Caco-2 (cell line): Measurements from ENCODE around the gene KIRREL3. TPM values are rescaled to one million over a fixed set of nuclear protein-coding genes. Genes with fewer than 3 reads are reported as not detected.

ENCODE experiments used
- BruUV-seq: library from RNA; stranded (reverse); fragments of 400-500 nt; replicated peaks from 2 replicates; lab custom pipeline; 2021; lab: Mats Ljungman, UMichigan
- CTCF ChIA-PET: fragments of 300-600 bp; sonication (Branson Sonifier 250); formaldehyde crosslinking; loops from one replicate; lab custom pipeline; 2022; ENCODE audit warnings: antibody characterized with exemption; lab: Charles Lee
- POLR2A ChIA-PET: fragments of 300-600 bp; sonication (Branson Sonifier 250); formaldehyde crosslinking; loops from one replicate; lab custom pipeline; 2022; ENCODE audit warnings: antibody characterized with exemption; lab: Charles Lee
- DNase-seq, 2 experiments: peaks; one replicate each; pipeline versions ENCODE4 v3.0.0 to v3.0.0-alpha.2; 2020 to 2022
- H3K27me3 ChIP-seq: replicated peaks from 2 replicates; pipeline ENCODE4 v1.6.0; 2011; ENCODE audit warnings: low read length; ENCODE audit not compliant: control insufficient read depth, insufficient read depth
- H3K36me3 ChIP-seq: 2 replicates; pipeline ENCODE4 v1.5.1; 2011; ENCODE audit warnings: low read length; ENCODE audit not compliant: control insufficient read depth, insufficient read depth
- H3K4me1 ChIP-seq: fragments of 250-450 bp; sonication (Bioruptor Pico); 2 replicates; pipeline ENCODE4 v1.5.1; 2020; ENCODE audit warnings: mild to moderate bottlenecking
- H3K4me3 ChIP-seq: 2 replicates; pipeline ENCODE4 v1.5.1; 2011; ENCODE audit warnings: low read depth, mild to moderate bottlenecking, control low read depth, low read length
- H3K9me3 ChIP-seq: fragments of 250-450 bp; sonication (Bioruptor Pico); 2 replicates; pipeline ENCODE4 v1.5.1; 2020; ENCODE audit warnings: mild to moderate bottlenecking, moderate library complexity
- H3K27ac Mint-ChIP-seq: one replicate; pipeline ENCODE4 v1.8.0; 2022; ENCODE audit warnings: mixed read lengths; ENCODE audit not compliant: unreplicated experiment
- H3K27me3 Mint-ChIP-seq: one replicate; pipeline ENCODE4 v1.8.0; 2022; ENCODE audit warnings: mixed read lengths; ENCODE audit not compliant: insufficient read depth, unreplicated experiment
- H3K36me3 Mint-ChIP-seq: one replicate; pipeline ENCODE4 v1.8.0; 2022; ENCODE audit warnings: mild to moderate bottlenecking, mixed read lengths; ENCODE audit not compliant: insufficient read depth, unreplicated experiment
- H3K4me1 Mint-ChIP-seq: one replicate; pipeline ENCODE4 v1.8.0; 2022; ENCODE audit warnings: low read depth, mixed read lengths; ENCODE audit not compliant: unreplicated experiment
- H3K4me3 Mint-ChIP-seq: one replicate; pipeline ENCODE4 v1.8.0; 2022; ENCODE audit warnings: mild to moderate bottlenecking, moderate library complexity, mixed read lengths; ENCODE audit not compliant: unreplicated experiment
- H3K9me3 Mint-ChIP-seq: one replicate; pipeline ENCODE4 v1.8.0; 2022; ENCODE audit warnings: mixed read lengths; ENCODE audit not compliant: unreplicated experiment
- CTCF ChIP-seq, 2 experiments: fragments of 200-600 bp in 1 of 2; IDR thresholded peaks; 1 replicate in 1 of 2; 2 replicates in 1 of 2; pipeline versions ENCODE4 v1.5.1 to v1.8.0; 2011 to 2022; ENCODE audit warnings: antibody characterized with exemption in 1 of 2, control low read depth in 1 of 2, inconsistent platforms in 1 of 2, low read depth in 1 of 2, low read length in 1 of 2, mild to moderate bottlenecking in 1 of 2, moderate library complexity in 1 of 2; ENCODE audit not compliant: insufficient read depth in 1 of 2, severe bottlenecking in 1 of 2, unreplicated experiment in 1 of 2
- intact Hi-C: fragments of 100-400 bp; cut with micrococcal nuclease; formaldehyde crosslinking; loops from one replicate; pipeline ENCODE4 v1.10.0; 2022; ENCODE audit not compliant: unreplicated experiment
- total RNA-seq: library from RNA; stranded (reverse); gene quantifications from 2 replicates; pipeline ENCODE4 v1.2.3, GENCODE V29; 2022

Gene KIRREL3
- total RNA-seq, 1 experiment from 2014 or later: not detected

GRCh38 chr11:126522606-126523005 lies 478.0 kb downstream of the KIRREL3 start:
- Histone ChIP-seq H3K36me3 (no peaks in the 10 kb centered on the region), H3K9me3 (no peaks in the 10 kb centered on the region), H3K27me3 (peaks cover 5% of the 10 kb centered on the region), H3K4me3 (no peak overlapping the region), H3K4me1 (no peaks in the 10 kb centered on the region)
- H3K4me3 Mint-ChIP-seq: no peak overlapping the region
- no peak overlapping the region for H3K27ac Mint-ChIP-seq
- BruUV-seq: no TSS peak
- intact Hi-C loops: no loop called here
- no peaks in the 10 kb centered on the region for H3K36me3 Mint-ChIP-seq
- ChIA-PET CTCF (interaction anchor here (1.5 kb wide), 1 partner anchor 42 kb away, joined by 6 read pairs; no protein-coding TSS in a partner anchor), POLR2A (no interaction called here)
- H3K4me1 Mint-ChIP-seq: no peaks in the 10 kb centered on the region
- no peak for TF ChIP-seq CTCF (IDR thresholded peaks at IDR 0.05; ENCODE audit: insufficient read depth in 1 of 2, low read depth in 1 of 2, low read length in 1 of 2, severe bottlenecking in 1 of 2, unreplicated experiment in 1 of 2)
- no peak for DNase-seq
- H3K27me3 Mint-ChIP-seq: peaks cover 45% of the 10 kb centered on the region
- no peaks in the 10 kb centered on the region for H3K9me3 Mint-ChIP-seq

GRCh38 chr11:126522152-126522551 lies 478.4 kb downstream of the KIRREL3 start:
- no peaks in the 10 kb centered on the region for H3K4me1 ChIP-seq
- no peak overlapping the region for H3K4me3 Mint-ChIP-seq
- CTCF ChIA-PET: no interaction called here
- peaks cover 5% of the 10 kb centered on the region for H3K27me3 ChIP-seq
- H3K36me3 Mint-ChIP-seq: no peaks in the 10 kb centered on the region
- no peak overlapping the region for H3K27ac Mint-ChIP-seq
- H3K4me1 Mint-ChIP-seq: no peaks in the 10 kb centered on the region
- no peak for DNase-seq
- H3K9me3 ChIP-seq: no peaks in the 10 kb centered on the region
- H3K4me3 ChIP-seq: no peak overlapping the region
- no TSS peak for BruUV-seq
- intact Hi-C loops: no loop called here
- POLR2A ChIA-PET: no interaction called here
- H3K27me3 Mint-ChIP-seq: peaks cover 45% of the 10 kb centered on the region
- no peaks in the 10 kb centered on the region for H3K9me3 Mint-ChIP-seq
- TF ChIP-seq CTCF (IDR thresholded peaks at IDR 0.05; ENCODE audit: insufficient read depth in 1 of 2, low read depth in 1 of 2, low read length in 1 of 2, severe bottlenecking in 1 of 2, unreplicated experiment in 1 of 2): no peak
- no peaks in the 10 kb centered on the region for H3K36me3 ChIP-seq

GRCh38 chr11:126521196-126521595 lies 479.4 kb downstream of the KIRREL3 start:
- H3K36me3 ChIP-seq: no peaks in the 10 kb centered on the region
- Mint-ChIP-seq H3K36me3 (no peaks in the 10 kb centered on the region), H3K4me1 (no peaks in the 10 kb centered on the region), H3K27me3 (peaks cover 48% of the 10 kb centered on the region), H3K9me3 (no peaks in the 10 kb centered on the region), H3K27ac (no peak overlapping the region), H3K4me3 (no peak overlapping the region)
- intact Hi-C loops: no loop called here
- POLR2A ChIA-PET: no interaction called here
- CTCF ChIA-PET: no interaction called here
- H3K27me3 ChIP-seq: peaks cover 5% of the 10 kb centered on the region
- H3K4me3 ChIP-seq: no peak overlapping the region
- no peak for TF ChIP-seq CTCF (IDR thresholded peaks at IDR 0.05; ENCODE audit: insufficient read depth in 1 of 2, low read depth in 1 of 2, low read length in 1 of 2, severe bottlenecking in 1 of 2, unreplicated experiment in 1 of 2)
- no TSS peak for BruUV-seq
- no peaks in the 10 kb centered on the region for H3K9me3 ChIP-seq
- no peaks in the 10 kb centered on the region for H3K4me1 ChIP-seq
- no peak for DNase-seq
